ENCODE data around the gene DHRS4.
"Not testable (repeated sequence)": the region's sequence is repeated elsewhere in the genome, so short reads cannot be mapped to it uniquely, and the experiment has no call there.

Gene DHRS4

DNA sequence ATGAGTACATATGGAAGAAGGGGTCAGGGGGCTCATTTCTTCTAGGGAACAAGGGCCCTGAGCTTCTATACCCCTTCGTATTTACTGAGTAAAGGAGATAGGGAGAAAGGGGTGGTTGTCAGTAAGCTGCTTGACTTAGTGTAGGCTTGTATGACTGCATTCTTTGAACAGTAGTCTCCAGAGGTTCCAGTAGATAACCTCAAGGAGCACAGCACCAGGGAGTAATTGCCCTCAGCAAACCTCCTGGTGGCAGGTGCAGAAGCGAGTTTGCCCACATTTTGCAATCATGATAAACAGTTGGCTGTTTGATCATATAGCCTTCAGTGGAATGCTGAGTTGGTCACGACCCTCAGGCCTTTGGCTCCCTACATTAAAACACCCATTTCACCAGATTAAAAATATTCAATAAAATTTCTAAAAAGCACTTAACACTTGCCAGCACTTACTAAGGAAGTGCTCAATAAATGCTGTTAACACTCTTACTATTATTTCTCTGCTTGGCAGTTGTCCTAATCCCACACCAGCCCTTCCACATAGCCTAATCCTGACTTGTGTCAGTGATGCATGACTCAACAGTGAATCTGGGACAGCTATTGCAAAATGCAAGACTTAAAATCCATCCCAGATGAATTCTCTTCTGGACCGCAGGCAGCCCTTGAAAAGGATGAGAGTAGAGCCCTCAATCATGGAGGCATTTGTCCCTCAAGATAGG, 31.5 kb downstream of the DHRS4 start:
- DNase-seq (no peak), ATAC-seq (no peak)

DNA sequence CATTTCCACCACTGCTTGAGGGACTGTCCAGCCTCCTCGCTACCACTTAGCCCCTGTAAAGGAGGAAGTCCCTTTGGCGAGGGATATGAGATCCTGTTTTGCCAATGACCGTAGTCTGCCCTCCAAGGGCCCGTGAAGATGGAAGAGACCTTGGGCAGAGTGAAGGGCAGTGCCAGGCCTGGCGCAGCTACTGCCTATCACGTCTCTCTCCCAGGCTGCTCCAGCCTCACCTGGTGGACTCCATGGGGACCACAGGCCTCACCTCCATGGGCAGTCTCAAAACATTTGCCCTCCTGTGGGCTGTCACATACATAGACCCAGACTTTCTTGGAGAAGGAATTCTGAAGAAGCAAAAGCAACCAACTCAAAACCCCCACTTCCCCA, 34.6 kb downstream of the DHRS4 start:
- peak; percentile 0 for ATAC-seq
- not testable (repeated sequence) for DNase-seq

DNA sequence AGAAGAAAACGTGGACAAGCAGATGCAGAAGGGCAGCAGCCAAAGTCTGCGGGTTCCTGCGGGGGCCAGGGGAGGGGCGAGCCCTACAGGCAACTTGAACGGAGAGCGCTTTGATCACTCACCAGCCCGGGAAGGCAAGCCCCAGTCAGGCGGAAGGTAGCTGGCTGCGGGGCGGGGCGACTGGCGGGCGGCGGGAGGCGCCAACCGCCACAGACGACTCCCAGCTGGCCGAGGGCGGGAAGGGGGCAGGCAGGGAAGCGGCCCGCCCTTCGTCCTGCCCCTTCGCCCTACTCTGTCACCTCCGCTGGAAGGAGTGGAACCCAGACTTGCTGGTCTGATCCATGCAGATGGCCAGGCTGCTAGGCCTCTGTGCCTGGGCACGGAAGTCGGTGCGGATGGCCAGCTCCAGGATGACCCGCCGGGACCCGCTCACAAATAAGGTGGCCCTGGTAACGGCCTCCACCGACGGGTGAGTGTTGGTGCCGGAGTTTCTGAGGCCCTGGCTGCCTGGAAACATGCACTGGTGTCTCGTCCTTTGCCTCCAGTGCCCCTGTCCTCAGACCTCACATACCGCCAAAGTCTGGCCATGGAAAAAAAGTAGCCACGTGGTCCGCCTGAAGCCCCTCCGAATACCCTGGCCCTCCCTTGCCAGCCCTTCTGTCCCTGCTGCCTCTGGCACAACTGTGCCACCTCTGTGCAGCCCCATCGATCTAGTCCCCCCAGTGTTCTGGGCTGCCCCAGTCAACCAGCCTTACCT, 35.2 kb downstream of the DHRS4 start, which contains the start of gene DHRS4L2:
DHRS4L2 (plus strand) TSS at position 323 of the 757 bp plus-strand sequence; CDS start at position 342, 19 bp downstream.
- DNase-seq (peak; percentile 88), ATAC-seq (peak; percentile 98)

DNA sequence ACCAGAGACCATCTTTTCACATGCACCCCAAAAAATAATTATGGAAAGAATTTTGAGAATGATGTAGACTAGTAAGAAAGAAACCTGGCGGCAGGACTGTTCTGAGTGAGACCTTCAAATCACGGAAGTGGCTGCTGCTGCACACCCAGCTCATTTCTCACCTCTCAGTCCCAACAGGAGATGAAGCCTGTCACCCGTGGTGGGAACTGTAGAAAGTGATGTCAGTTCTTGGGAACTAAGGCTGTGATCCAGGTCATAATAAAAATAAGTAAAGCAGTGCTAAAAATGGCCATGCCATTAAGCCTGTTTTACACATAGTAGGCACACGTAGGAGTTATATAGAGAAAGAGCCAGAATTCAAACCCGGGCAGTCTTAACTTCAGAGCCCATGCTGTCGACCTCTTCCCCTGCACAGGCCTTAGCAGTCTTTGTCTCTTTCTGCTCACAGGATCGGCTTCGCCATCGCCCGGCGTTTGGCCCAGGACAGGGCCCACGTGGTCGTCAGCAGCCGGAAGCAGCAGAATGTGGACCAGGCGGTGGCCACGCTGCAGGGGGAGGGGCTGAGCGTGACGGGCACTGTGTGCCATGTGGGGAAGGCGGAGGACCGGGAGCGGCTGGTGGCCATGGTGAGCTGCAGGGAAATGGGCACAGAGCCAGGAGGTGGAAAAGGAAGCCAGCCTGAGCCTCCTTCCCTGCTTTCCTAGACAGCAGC, 36.3 kb downstream of the DHRS4 start:
- DNase-seq, ATAC-seq: not testable (repeated sequence)

DNA sequence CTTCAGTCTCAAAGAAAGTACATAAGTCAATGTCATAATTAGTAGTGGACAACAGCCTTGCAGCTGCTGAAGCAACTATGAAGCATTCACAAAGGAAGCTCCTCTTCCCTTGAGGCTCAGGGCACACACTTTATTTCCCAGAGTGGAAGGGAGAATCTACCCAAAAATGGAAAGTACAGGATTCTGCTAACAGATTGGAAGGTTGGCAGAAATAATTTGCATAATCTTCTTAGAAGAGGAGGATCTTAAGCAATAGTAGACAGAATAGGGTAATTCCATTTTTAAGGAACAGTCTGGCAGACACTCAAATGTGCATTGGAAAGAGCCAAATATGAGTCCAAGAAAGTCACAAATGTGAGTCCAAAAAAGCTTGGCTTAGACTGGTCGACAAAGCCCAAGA, 37.4 kb downstream of the DHRS4 start:
- DNase-seq, ATAC-seq: not testable (repeated sequence)

DNA sequence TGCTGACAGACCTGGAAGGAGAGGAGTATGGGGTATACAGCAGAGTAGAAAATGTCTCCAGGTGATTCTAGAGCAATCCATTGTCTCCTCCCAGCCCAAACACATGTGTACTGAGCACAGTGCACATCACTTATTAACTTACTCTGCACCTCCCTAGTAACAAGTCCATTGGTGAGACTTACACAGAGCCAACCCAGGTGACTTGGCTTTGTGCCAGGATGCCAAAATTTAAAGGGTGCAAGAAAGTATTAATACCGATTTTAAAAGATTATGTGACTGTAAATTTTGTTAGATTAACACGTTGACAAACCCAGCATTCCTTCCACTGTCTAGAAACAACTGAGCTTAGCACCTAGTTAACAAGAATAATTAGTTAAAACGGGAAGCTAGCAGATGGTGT, 39.5 kb downstream of the DHRS4 start:
- ATAC-seq, DNase-seq: not testable (repeated sequence)

DNA sequence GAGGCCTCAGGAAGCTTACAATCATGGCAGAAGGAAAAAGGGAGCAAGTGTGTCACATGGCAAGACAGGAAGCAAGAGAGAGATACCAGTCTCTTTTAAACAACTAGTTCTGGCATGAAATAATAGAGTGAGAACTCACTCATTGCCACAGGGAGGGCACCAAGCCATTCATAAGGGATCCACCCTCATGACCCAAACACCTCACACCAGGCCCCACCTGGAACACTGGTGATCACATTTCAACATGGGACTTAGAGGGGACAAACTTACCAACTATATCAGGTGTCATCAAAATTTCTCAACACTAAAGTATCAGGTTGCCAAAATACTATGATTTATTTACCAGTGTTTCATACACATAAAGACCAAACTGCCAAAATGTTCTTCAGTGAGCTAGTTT, 42.4 kb downstream of the DHRS4 start:
- ATAC-seq, DNase-seq: not testable (repeated sequence)

DNA sequence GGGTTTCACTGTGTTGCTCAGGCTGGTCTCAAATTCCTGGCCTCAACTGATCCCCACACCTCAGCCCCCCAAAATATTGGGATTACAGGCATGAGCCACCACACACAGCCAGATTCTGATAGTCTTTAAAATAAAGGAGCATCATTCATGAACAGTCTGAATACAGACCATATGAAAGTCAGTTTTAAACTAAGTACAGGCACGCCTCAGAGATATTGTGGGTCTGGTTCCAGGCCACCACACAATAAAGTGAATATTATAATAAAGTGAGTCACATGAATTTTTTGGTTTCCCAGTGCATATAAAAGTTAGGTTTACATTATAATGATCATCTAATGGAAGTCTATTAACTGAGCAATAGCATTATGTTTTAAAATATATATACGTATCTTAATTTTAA, 43.3 kb downstream of the DHRS4 start:
- not testable (repeated sequence) for DNase-seq, ATAC-seq

DNA sequence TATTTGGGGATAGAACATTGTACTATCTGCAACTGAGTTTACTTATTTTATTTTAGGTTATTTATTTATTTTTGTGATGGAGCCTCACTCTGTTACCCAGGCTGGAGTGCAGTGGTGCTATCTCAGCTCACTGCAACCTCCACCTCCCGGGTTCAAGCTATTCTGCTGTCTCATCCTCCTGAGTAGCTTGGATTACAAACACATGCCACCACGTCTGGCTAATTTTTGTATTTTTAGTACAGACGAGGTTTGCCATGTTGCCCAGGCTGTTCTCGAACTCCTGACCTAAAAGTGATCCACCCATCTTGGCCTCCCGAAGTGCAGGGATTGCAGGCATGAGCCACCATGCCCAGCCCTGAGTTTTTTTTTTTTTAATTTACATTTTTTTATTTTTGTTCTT, 46.1 kb downstream of the DHRS4 start:
- not testable (repeated sequence) for DNase-seq, ATAC-seq

DNA sequence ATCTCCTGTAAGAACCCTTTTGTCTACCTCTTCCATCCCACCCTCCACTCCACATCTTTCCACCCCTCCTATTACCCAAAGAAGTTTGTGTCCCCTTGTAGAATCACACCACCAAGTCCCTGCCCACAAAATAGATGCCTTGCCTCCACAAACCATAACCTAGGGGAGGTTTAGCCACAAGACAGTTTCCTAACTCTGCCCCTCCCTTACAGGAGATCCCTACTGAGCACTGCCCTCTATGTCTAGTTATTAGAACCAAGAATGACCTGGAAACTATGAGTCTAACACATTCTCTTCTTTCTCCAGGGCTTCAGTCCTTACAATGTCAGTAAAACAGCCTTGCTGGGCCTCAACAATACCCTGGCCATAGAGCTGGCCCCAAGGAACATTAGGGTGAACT, 47.5 kb downstream of the DHRS4 start:
- peak; percentile 28 for ATAC-seq
- DNase-seq, result not testable (repeated sequence)

DNA sequence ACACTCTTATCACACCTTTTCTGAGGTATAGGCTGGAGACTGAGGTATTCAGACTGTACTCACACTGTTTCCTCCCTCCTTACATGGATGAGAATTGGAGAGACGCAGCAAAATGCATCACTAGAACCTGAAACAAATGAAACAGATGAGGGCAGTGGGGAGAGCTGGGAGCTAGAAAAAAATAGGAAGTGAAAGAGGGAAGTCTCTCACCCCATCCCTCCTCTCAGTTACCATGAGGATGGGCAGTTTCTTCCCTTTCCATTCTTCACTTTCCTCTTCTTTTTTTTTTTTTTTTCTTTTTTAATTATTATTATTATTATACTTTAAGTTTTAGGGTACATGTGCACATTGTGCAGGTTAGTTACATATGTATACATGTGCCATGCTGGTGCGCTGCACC, 48.1 kb downstream of the DHRS4 start:
- not testable (repeated sequence) for ATAC-seq, DNase-seq

DNA sequence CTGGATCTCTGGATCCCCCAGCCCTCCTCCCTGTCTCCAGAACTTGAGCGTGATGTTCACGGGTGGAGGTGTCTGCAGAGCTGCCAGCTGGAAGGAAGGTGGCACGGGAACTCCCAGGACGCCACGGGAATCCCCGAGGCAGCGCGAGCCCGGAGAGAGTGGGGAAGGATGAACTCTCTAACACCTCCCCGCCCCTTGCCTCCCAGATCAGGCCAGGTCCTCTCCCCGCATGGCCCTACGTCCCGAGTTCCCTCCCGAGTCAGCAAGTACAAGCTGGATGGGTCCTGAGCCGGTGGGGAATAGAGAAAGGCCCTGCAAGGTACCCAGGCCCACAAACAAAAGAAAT, 52.9 kb downstream of the DHRS4 start:
- peak; percentile 24 for ATAC-seq
- not testable (repeated sequence) for DNase-seq

DNA sequence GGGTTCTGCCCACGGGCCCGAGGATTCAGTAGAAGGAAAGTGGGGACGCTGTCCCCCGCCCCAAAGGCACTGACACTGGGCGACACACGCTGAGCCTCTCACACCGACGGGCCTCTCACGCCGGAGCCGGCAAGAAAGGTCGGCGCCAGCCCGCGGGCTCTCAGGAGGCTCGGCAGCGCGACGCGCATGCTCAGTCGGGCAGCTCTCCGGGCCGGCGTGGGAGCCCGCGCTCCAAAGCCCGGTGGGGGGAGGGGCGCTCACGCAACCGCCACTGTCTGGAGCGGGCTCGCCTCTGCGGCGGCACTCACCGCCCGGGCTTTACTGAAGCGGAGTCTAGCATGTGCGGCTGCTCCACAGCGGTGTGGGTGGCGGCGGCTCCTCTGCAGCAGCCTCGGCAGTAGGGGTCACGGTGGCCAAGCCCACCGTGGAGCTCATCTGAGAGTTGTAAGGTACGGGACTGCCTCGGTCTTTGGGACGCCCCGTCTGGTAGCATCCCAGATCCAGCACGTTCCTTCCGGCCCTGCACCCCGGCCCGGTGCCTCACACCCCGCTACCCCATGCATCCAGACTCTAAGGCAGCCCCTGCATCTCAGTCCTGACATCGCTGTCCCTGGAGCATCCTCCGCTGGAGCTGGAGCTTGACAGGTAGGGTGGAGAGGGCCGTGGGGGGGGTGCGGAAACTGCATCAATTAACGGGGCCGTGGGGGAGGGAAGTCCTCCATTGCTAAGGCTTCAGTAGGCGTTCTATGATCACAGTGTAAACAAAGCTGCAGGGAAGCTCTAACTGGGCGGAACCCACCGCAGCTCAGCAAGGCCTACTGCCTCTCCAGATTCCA, 53.5 kb downstream of the DHRS4 start:
- peak; percentile 66 for DNase-seq
- peak; percentile 88 for ATAC-seq

DNA sequence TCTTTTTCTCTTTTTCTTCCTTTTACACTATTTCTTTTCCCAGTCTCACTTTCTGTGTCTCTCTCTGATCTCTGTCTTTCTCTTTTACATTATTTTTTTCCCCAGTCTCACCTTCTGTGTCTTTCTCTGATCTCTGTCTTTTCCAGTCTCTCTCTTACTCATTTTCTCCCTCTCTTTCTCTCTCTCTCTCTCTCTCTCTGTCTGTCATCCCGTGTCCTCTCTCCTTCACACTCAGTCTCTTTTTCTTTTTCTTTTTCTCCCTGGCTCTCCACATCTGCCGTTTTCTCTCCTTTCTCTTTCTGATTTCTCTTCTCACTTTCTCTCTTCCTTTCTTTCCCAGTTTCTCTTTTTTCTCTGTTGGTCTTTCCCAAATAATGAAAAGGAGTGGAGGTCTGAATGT, 57.5 kb downstream of the DHRS4 start:
- ATAC-seq (no peak), DNase-seq (no peak)

DNA sequence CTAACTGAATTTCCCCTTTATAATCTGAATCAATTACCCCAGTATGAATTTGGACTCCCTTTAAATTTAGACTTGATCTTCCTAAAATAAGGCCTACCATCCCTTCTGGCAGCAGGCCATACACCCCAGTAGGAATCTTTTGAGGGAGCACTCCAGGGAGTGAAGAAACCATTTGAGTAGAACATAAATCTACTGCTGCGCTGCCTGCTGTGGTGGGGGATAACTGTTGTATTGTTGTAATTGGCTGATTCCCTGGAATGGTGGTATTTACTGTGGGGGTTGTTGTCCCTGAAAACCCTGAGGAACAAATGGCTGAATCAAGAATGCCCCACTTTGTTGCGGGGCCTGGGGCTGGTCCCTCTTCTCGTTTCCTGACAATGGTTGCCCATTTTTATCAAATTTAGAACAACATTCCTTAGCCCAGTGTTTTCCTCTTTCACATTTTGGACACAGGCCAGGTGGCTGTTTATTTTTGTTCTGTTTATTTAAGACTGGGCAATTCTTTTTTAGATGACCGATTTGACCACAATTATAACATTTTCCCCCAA, 59.2 kb downstream of the DHRS4 start:
- ATAC-seq, DNase-seq: not testable (repeated sequence)

DNA sequence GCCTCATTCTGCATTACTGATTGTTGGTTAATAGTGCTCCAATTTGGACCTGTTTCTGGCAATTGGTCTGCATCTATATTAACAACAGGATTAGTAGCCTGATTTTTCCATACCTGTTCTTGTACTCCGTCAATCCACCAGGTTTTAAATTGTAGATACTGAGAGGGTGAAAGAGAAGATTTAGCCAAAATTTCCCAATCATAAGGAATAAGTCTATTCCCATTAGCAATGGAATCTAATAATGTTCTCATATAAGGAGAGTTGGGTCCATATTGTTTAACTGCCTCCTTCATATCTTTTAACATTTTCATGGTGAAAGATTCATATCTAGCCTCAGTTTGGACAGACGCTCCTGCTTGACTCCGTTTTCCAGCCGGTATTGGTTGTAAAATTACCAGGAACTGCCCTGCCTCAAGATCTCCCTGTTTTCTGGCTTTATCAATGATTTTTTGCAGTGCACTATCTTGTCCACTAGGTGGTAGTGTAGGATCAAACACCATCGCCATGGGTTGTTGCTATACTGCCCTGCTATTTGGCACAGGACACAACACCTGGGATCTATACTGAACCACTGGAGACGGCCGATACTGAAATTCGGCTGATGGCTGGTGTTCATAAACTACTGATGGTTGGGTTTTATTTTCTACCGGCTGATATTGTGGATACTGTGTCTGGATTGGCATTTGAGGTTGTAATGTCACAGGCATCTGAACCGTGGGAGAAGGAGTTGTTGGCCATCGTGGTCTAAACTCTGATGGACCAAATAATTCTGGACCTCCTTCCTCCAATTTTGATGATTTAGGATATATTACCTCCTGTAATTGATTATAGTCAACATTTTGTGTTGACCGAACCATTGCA, 60.3 kb downstream of the DHRS4 start:
- peak; percentile 23 for DNase-seq
- ATAC-seq, result peak; percentile 96

DNA sequence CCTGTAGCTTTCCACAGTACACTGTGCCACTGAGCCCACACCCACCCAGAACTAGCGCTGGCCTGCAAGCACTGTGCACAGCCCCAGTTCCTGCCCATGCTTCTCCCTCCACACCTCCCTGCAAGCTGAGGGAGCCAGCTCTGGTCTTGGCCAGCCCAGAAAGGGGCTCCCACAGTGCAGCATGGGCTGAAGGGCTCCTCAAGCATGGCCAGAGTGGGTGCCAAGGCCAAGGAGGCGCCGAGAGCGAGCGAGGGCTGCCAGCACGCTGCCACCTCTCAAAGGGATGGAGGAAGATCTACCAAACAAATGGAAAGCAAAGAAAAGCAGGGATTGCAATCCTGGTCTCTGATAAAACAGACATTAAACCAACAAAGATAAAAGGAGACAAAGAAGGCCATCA, 62.2 kb downstream of the DHRS4 start:
- ATAC-seq, DNase-seq: not testable (repeated sequence)
